ENCODE measurements around the gene IQSEC1.

Gene IQSEC1

GRCh38 chr3:12903000-12903800, 170.0 kb downstream of the IQSEC1 start:
- Histone ChIP-seq H3K4me3 (ENCODE audit: low read length) (no peak overlapping the region), H3K9ac (ENCODE audit: low read depth, low read length) (no peak overlapping the region; the same call in 1 of the 2 replicates), H3K4me1 (ENCODE audit: insufficient read depth, low read length) (no peaks in the 10 kb centered on the region), H3K36me3 (ENCODE audit: insufficient read depth, low read length) (peaks cover 45% of the 10 kb centered on the region), H3K27ac (ENCODE audit: low read depth, low read length) (no peak overlapping the region), H3K27me3 (ENCODE audit: insufficient read depth, low read length) (no peaks in the 10 kb centered on the region), H3K9me3 (ENCODE audit: insufficient read depth, low read depth, low read length) (no peaks in the 10 kb centered on the region)
- 95% methylated on average over 20 of the region's 20 CpGs for WGBS

GRCh38 chr3:12902181-12902999, 170.8 kb downstream of the IQSEC1 start:
- Histone ChIP-seq H3K9ac (ENCODE audit: low read depth, low read length) (no peak overlapping the region), H3K36me3 (ENCODE audit: insufficient read depth, low read length) (peaks cover 37% of the 10 kb centered on the region), H3K4me1 (ENCODE audit: insufficient read depth, low read length) (no peaks in the 10 kb centered on the region; the same call in 1 of the 2 replicates), H3K27ac (ENCODE audit: low read depth, low read length) (no peak overlapping the region), H3K4me3 (ENCODE audit: low read length) (no peak overlapping the region), H3K27me3 (ENCODE audit: insufficient read depth, low read length) (no peaks in the 10 kb centered on the region), H3K9me3 (ENCODE audit: insufficient read depth, low read depth, low read length) (no peaks in the 10 kb centered on the region)
- 93% methylated on average over 24 of the region's 24 CpGs for WGBS

- 88% methylated on average over 6 of the region's 6 CpGs for WGBS
- Histone ChIP-seq H3K27me3 (ENCODE audit: insufficient read depth, low read length) (no peaks in the 10 kb centered on the region), H3K4me3 (ENCODE audit: low read length) (no peak overlapping the region), H3K4me1 (ENCODE audit: insufficient read depth, low read length) (no peaks in the 10 kb centered on the region; the same call in 1 of the 2 replicates), H3K36me3 (ENCODE audit: insufficient read depth, low read length) (peaks cover 31% of the 10 kb centered on the region), H3K27ac (ENCODE audit: low read depth, low read length) (no peak overlapping the region), H3K9me3 (ENCODE audit: insufficient read depth, low read depth, low read length) (no peaks in the 10 kb centered on the region), H3K9ac (ENCODE audit: low read depth, low read length) (no peak overlapping the region)
Observed at GRCh38 chr3:12901623-12902045, 171.6 kb downstream of the IQSEC1 start.

- Histone ChIP-seq H3K4me3 (ENCODE audit: low read length) (no peak overlapping the region), H3K9me3 (ENCODE audit: insufficient read depth, low read depth, low read length) (no peaks in the 10 kb centered on the region), H3K27ac (ENCODE audit: low read depth, low read length) (no peak overlapping the region), H3K4me1 (ENCODE audit: insufficient read depth, low read length) (no peaks in the 10 kb centered on the region; the same call in 1 of the 2 replicates), H3K27me3 (ENCODE audit: insufficient read depth, low read length) (no peaks in the 10 kb centered on the region), H3K36me3 (ENCODE audit: insufficient read depth, low read length) (peaks cover 25% of the 10 kb centered on the region), H3K9ac (ENCODE audit: low read depth, low read length) (no peak overlapping the region)
- WGBS: 95% methylated on average over 22 of the region's 22 CpGs
Observed at GRCh38 chr3:12900885-12901411, 172.3 kb downstream of the IQSEC1 start.

GRCh38 chr3:12898965-12899755, 174.1 kb downstream of the IQSEC1 start:
- Histone ChIP-seq H3K27me3 (ENCODE audit: insufficient read depth, low read length) (no peaks in the 10 kb centered on the region), H3K9me3 (ENCODE audit: insufficient read depth, low read depth, low read length) (no peaks in the 10 kb centered on the region), H3K27ac (ENCODE audit: low read depth, low read length) (no peak overlapping the region), H3K4me3 (ENCODE audit: low read length) (no peak overlapping the region), H3K4me1 (ENCODE audit: insufficient read depth, low read length) (no peaks in the 10 kb centered on the region; the same call in 1 of the 2 replicates), H3K9ac (ENCODE audit: low read depth, low read length) (no peak overlapping the region), H3K36me3 (ENCODE audit: insufficient read depth, low read length) (peaks cover 12% of the 10 kb centered on the region)
- 92% methylated on average over 40 of the region's 40 CpGs for WGBS

GRCh38 chr3:12898290-12898964, 174.8 kb downstream of the IQSEC1 start:
- no peaks in the 10 kb centered on the region; the same call in 1 of the 2 replicates for H3K4me1 ChIP-seq (ENCODE audit: insufficient read depth, low read length)
- no peaks in the 10 kb centered on the region for H3K27me3 ChIP-seq (ENCODE audit: insufficient read depth, low read length)
- H3K36me3 ChIP-seq (ENCODE audit: insufficient read depth, low read length): peaks cover 12% of the 10 kb centered on the region
- WGBS: 91% methylated on average over 22 of the region's 22 CpGs
- no peak overlapping the region for H3K4me3 ChIP-seq (ENCODE audit: low read length)
- H3K27ac ChIP-seq (ENCODE audit: low read depth, low read length): no peak overlapping the region
- no peaks in the 10 kb centered on the region for H3K9me3 ChIP-seq (ENCODE audit: insufficient read depth, low read depth, low read length)
- no peak overlapping the region for H3K9ac ChIP-seq (ENCODE audit: low read depth, low read length)

- WGBS: 81% methylated on average over 13 of the region's 13 CpGs
Observed at GRCh38 chr3:12897381-12898289, 175.6 kb downstream of the IQSEC1 start.

GRCh38 chr3:12896063-12896985, 176.9 kb downstream of the IQSEC1 start:
- H3K27me3 ChIP-seq (ENCODE audit: insufficient read depth, low read length): peaks cover 5% of the 10 kb centered on the region

More at GRCh38 chr3:12897381-12898289, 175.6 kb downstream of the IQSEC1 start:
- Histone ChIP-seq H3K27me3 (ENCODE audit: insufficient read depth, low read length) (no peaks in the 10 kb centered on the region), H3K36me3 (ENCODE audit: insufficient read depth, low read length) (peaks cover 7% of the 10 kb centered on the region), H3K27ac (ENCODE audit: low read depth, low read length) (no peak overlapping the region), H3K4me1 (ENCODE audit: insufficient read depth, low read length) (no peaks in the 10 kb centered on the region; the same call in 1 of the 2 replicates), H3K9me3 (ENCODE audit: insufficient read depth, low read depth, low read length) (no peaks in the 10 kb centered on the region), H3K9ac (ENCODE audit: low read depth, low read length) (no peak overlapping the region), H3K4me3 (ENCODE audit: low read length) (no peak overlapping the region)

More at GRCh38 chr3:12896063-12896985, 176.9 kb downstream of the IQSEC1 start:
- H3K4me3 ChIP-seq (ENCODE audit: low read length): no peak overlapping the region
- H3K9ac ChIP-seq (ENCODE audit: low read depth, low read length): no peak overlapping the region
- WGBS: 86% methylated on average over 14 of the region's 14 CpGs
- no peaks in the 10 kb centered on the region for H3K9me3 ChIP-seq (ENCODE audit: insufficient read depth, low read depth, low read length)
- no peaks in the 10 kb centered on the region; the same call in 1 of the 2 replicates for H3K4me1 ChIP-seq (ENCODE audit: insufficient read depth, low read length)
- peaks cover 7% of the 10 kb centered on the region for H3K36me3 ChIP-seq (ENCODE audit: insufficient read depth, low read length)
- no peak overlapping the region for H3K27ac ChIP-seq (ENCODE audit: low read depth, low read length)

Measured in HUES64 (cell line).